A673 (cell line): Measurements from ENCODE around the gene HP. TPM values are rescaled to one million over a fixed set of nuclear protein-coding genes. Genes with fewer than 3 reads are reported as not detected.
A peak's percentile ranks its signal among the peaks of the same experiment; 100 is the strongest.
"Not testable (repeated sequence)": the region's sequence is repeated elsewhere in the genome, so short reads cannot be mapped to it uniquely, and the experiment has no call there.

Source experiments
- Bru-seq: library from RNA; stranded (reverse); fragments of 400-500 nt; gene quantifications from one replicate; lab custom pipeline; 2021; lab: Mats Ljungman, UMichigan
- BruChase-seq, 2 experiments: library from RNA; stranded (reverse); fragments of 400-500 nt; gene quantifications; one replicate each; lab custom pipeline; 2021; lab: Mats Ljungman, UMichigan
- BruUV-seq: library from RNA; stranded (reverse); fragments of 400-500 nt; replicated peaks from 2 replicates; lab custom pipeline; 2021; lab: Mats Ljungman, UMichigan
- CTCF ChIA-PET: fragments of 300-600 bp; sonication (Branson Sonifier 250); formaldehyde crosslinking; loops from one replicate; lab custom pipeline; 2022; ENCODE audit warnings: antibody characterized with exemption; lab: Charles Lee
- POLR2A ChIA-PET: fragments of 300-600 bp; sonication (Branson Sonifier 250); formaldehyde crosslinking; loops from one replicate; lab custom pipeline; 2022; ENCODE audit warnings: antibody characterized with exemption; ENCODE audit not compliant: low non-redundant PET; lab: Charles Lee
- DNase-seq: peaks from one replicate; pipeline ENCODE4 v3.0.0-alpha.2; 2015; ENCODE audit warnings: low spot score
- H3K27ac ChIP-seq: fragments of 200-600 bp; sonication (generic); 2 replicates; pipeline ENCODE4 v1.5.1; 2016; ENCODE audit warnings: mixed run types, low read depth, mild to moderate bottlenecking, mixed read lengths, antibody characterized with exemption, low read length; ENCODE audit not compliant: poor library complexity, severe bottlenecking
- H3K27me3 ChIP-seq: fragments of 200-600 bp; sonication (generic); replicated peaks from 2 replicates; pipeline ENCODE4 v1.6.1; 2017; ENCODE audit warnings: mixed run types, low read depth, mild to moderate bottlenecking, mixed read lengths, antibody characterized with exemption, low read length; ENCODE audit not compliant: insufficient read depth, poor library complexity
- H3K36me3 ChIP-seq: fragments of 200-600 bp; sonication (generic); 2 replicates; pipeline ENCODE4 v1.6.1; 2016; ENCODE audit warnings: mixed run types, mild to moderate bottlenecking, mixed read lengths, antibody characterized with exemption, low read length; ENCODE audit not compliant: insufficient read depth, poor library complexity, severe bottlenecking
- H3K4me1 ChIP-seq: fragments of 200-600 bp; sonication (generic); 2 replicates; pipeline ENCODE4 v1.6.1; 2017; ENCODE audit warnings: mixed run types, mild to moderate bottlenecking, mixed read lengths, antibody characterized with exemption, low read length; ENCODE audit not compliant: insufficient read depth, poor library complexity, severe bottlenecking
- H3K4me3 ChIP-seq: fragments of 200-600 bp; sonication (generic); 2 replicates; pipeline ENCODE4 v1.5.1; 2016; ENCODE audit warnings: low read depth, mixed run types, mild to moderate bottlenecking, mixed read lengths, low read length; ENCODE audit not compliant: poor library complexity, severe bottlenecking
- H3K9me3 ChIP-seq: fragments of 200-600 bp; sonication (generic); 2 replicates; pipeline ENCODE4 v1.6.1; 2016; ENCODE audit warnings: mixed run types, low read depth, mild to moderate bottlenecking, mixed read lengths, antibody characterized with exemption, low read length; ENCODE audit not compliant: poor library complexity, severe bottlenecking
- CTCF ChIP-seq: fragments of 300-800, 200-600 bp; sonication (generic); conservative IDR thresholded peaks from 2 replicates; pipeline ENCODE4 v1.5.1; 2017; ENCODE audit warnings: low read depth, mild to moderate bottlenecking, antibody characterized with exemption, low read length, moderate library complexity, mixed read lengths
- EZH2 ChIP-seq: fragments of 200-600 bp; sonication (generic); IDR thresholded peaks from 2 replicates; pipeline ENCODE4 v1.6.1; 2017; ENCODE audit warnings: borderline replicate concordance, low read depth, mild to moderate bottlenecking, mixed read lengths, antibody characterized with exemption, low read length; ENCODE audit not compliant: poor library complexity, severe bottlenecking
- intact Hi-C: fragments of 100-400 bp; cut with micrococcal nuclease; formaldehyde crosslinking; loops from one replicate; pipeline ENCODE4 v1.10.0; 2022; ENCODE audit not compliant: unreplicated experiment
- long read RNA-seq: library from polyadenylated mRNA; stranded (forward); transcript quantifications from one replicate; pipeline ENCODE4 v2.0.0, GENCODE V29; 2022
- total RNA-seq: library from RNA; stranded (reverse); gene quantifications from 2 replicates; pipeline ENCODE4 v1.2.3, GENCODE V29; 2021

HP gene, protein sequence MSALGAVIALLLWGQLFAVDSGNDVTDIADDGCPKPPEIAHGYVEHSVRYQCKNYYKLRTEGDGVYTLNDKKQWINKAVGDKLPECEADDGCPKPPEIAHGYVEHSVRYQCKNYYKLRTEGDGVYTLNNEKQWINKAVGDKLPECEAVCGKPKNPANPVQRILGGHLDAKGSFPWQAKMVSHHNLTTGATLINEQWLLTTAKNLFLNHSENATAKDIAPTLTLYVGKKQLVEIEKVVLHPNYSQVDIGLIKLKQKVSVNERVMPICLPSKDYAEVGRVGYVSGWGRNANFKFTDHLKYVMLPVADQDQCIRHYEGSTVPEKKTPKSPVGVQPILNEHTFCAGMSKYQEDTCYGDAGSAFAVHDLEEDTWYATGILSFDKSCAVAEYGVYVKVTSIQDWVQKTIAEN
- total RNA-seq, result not detected in 2 replicates
- Bru-seq, nascent RNA, result not detected
- not detected for BruChase-seq, experiment 1, labeled RNA remaining after a 2-hour chase
- BruChase-seq, experiment 2, labeled RNA remaining after a 6-hour chase, result not detected
- long read RNA-seq, result 0 reads

DNA sequence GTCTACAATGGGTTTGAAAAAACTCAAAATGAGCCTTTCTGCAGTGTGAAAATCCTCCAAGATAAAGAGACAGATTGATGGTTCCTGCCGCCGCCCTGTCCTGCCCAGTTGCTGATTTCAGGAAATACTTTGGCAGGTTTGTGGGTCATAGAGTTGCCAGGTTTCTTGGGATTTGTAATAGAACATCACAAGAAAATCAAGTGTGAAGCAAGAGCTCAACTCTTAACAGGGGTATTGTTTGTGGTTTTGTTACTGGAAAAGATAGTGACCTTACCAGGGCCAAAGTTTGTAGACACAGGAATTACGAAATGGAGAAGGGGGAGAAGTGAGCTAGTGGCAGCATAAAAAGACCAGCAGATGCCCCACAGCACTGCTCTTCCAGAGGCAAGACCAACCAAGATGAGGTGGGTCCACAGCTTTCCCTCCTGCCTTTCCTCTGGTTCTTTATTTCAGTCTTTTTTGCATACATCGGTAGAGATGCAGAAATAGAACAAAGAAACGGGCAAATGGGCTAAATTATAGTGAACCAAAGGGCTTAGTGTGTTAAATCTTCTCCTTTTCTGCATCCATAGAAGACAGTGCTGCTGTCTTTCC is at the start of gene HP:
Gene HP, plus strand, starts transcription at position 252 of the 594 bp plus-strand sequence. Its CDS starts 148 bp downstream, at position 400.
- intact Hi-C loops, H3K36me3 ChIP-seq, H3K9me3 ChIP-seq, H3K4me3 ChIP-seq, H3K4me1 ChIP-seq, CTCF ChIA-PET, POLR2A ChIA-PET, H3K27me3 ChIP-seq, BruUV-seq, DNase-seq, H3K27ac ChIP-seq: not testable (repeated sequence)

- POLR2A ChIA-PET, BruUV-seq, H3K27ac ChIP-seq, DNase-seq, H3K27me3 ChIP-seq, intact Hi-C loops, H3K4me1 ChIP-seq, H3K9me3 ChIP-seq, CTCF ChIA-PET, H3K36me3 ChIP-seq: not testable (repeated sequence)
- H3K4me3 ChIP-seq, result peak overlapping the region; percentile 73
Observed at GRCh38 chr16:72008065-72008423, 46.3 kb upstream of the HP start.

- peak; percentile 99 for DNase-seq
- Histone ChIP-seq H3K27ac (peak within 1 kb of the TSS; percentile 62), H3K4me1 (peaks cover 6% of the 10 kb centered on the region), H3K36me3 (no peaks in the 10 kb centered on the region), H3K9me3 (no peaks in the 10 kb centered on the region), H3K4me3 (peak within 1 kb of the TSS; percentile 73), H3K27me3 (no peaks in the 10 kb centered on the region)
- TF ChIP-seq EZH2 (no peak), CTCF (0 out of 2 replicates have a peak, but pooled peaks have one; percentile 15)
- TSS peak; percentile 86 for BruUV-seq
- intact Hi-C loops, result no loop called here
- ChIA-PET POLR2A (no interaction called here), CTCF (interaction anchor here (0.7 kb wide), 1 partner anchor 1884 kb away, joined by 5 read pairs; no protein-coding TSS in a partner anchor)
Observed at GRCh38 chr16:72008424-72009216, 45.7 kb upstream of the HP start, which contains the start of gene DHODH. Gene DHODH, plus strand, starts transcription at chr16:72008744. Its CDS starts 21 bp downstream, at chr16:72008765.
